Measurements from ENCODE around the gene ERP44.

DNA sequence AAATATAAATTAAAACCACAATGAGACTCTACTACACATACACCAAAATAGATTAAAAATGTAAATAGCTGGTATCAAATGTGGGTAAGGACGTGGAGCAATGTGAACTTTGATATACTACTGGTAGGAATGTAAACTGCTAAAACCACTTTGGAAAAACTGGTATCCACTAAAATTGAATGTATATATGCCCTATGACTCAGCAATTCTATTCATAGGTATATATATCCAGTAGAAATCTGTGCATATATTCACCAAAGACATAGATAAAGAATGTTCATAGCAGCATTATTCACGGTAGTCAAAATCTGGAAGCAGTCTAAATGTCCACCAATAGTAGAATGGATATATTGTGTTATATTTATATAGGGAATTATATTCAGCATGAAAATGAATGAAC, 85.2 kb downstream of the ERP44 start:
- no peak for TF ChIP-seq POLR2A (IDR thresholded peaks at IDR 0.05)
- TF ChIP-seq, protein P1, sequence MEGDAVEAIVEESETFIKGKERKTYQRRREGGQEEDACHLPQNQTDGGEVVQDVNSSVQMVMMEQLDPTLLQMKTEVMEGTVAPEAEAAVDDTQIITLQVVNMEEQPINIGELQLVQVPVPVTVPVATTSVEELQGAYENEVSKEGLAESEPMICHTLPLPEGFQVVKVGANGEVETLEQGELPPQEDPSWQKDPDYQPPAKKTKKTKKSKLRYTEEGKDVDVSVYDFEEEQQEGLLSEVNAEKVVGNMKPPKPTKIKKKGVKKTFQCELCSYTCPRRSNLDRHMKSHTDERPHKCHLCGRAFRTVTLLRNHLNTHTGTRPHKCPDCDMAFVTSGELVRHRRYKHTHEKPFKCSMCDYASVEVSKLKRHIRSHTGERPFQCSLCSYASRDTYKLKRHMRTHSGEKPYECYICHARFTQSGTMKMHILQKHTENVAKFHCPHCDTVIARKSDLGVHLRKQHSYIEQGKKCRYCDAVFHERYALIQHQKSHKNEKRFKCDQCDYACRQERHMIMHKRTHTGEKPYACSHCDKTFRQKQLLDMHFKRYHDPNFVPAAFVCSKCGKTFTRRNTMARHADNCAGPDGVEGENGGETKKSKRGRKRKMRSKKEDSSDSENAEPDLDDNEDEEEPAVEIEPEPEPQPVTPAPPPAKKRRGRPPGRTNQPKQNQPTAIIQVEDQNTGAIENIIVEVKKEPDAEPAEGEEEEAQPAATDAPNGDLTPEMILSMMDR (IDR thresholded peaks at IDR 0.05) = no peak

Measured in breast epithelium (tissue), 3 donors.